ENCODE measurements around the gene DCPS. TPM values are rescaled to one million over a fixed set of nuclear protein-coding genes. Genes with fewer than 3 reads are reported as not detected.
"Not testable (repeated sequence)": the region's sequence is repeated elsewhere in the genome, so short reads cannot be mapped to it uniquely, and the experiment has no call there.

The DCPS gene
- total and polyA plus RNA-seq, 7 experiments from 2014 or later: 11.0 to 39.2 (median 17.9) TPM

- Histone ChIP-seq H3K4me3 (ENCODE audit: low read length) (no peak overlapping the region), H3K27me3 (ENCODE audit: control insufficient read depth in 2 of 2, insufficient read depth in 2 of 2, low read length in 2 of 2) (no peaks in the 10 kb centered on the region), H3K4me1 (ENCODE audit: control insufficient read depth in 2 of 2, insufficient read depth in 2 of 2, low read length in 2 of 2) (peaks cover 18 to 20% of the 10 kb centered on the region in 2 donors), H3K27ac (ENCODE audit: low read depth, low read length) (no peak overlapping the region), H3K36me3 (ENCODE audit: control insufficient read depth in 2 of 3, insufficient read depth in 3 of 3, low read length in 3 of 3) (peaks cover 0 to 36% (median 3%) of the 10 kb centered on the region in 3 experiments), H3K9me3 (ENCODE audit: control insufficient read depth in 2 of 3, low read length in 3 of 3) (no peaks in the 10 kb centered on the region)
- ATAC-seq (no peak), DNase-seq (no peak)
- no peaks in the 10 kb centered on the region for H3K27me3 Mint-ChIP-seq
- peak overlapping the region in 6 of 9 donors; percentile 11 to 60 (median 46) for H3K27ac Mint-ChIP-seq
- H3K4me3 Mint-ChIP-seq: peak overlapping the region in 3 of 10 donors; percentile 10 to 50 (median 16)
- no peaks in the 10 kb centered on the region for H3K9me3 Mint-ChIP-seq
- H3K4me1 Mint-ChIP-seq: peaks cover 28 to 70% (median 61%) of the 10 kb centered on the region in 7 donors
- intact Hi-C loops (cut with micrococcal nuclease): no loop called here
- ChIA-PET CTCF (interaction anchor here (0.9 to 1.6 kb wide), 2 partner anchors 11 to 173 kb away, joined by 3 to 5 read pairs; no protein-coding TSS in a partner anchor), POLR2A (no interaction called here)
- H3K36me3 Mint-ChIP-seq: peaks cover 4 to 28% (median 15%) of the 10 kb centered on the region in 5 donors
Observed at GRCh38 chr11:126307706-126308105, 3.8 kb downstream of the DCPS start.

GRCh38 chr11:126308271-126308671 lies 4.4 kb downstream of the DCPS start:
- CTCF ChIA-PET: interaction anchor here (1.6 kb wide), 1 partner anchor 11 kb away, joined by 5 read pairs; no protein-coding TSS in a partner anchor
- Mint-ChIP-seq H3K9me3 (no peaks in the 10 kb centered on the region), H3K27ac (peak overlapping the region in 3 of 9 donors; percentile 11 to 60 (median 28)), H3K27me3 (no peaks in the 10 kb centered on the region), H3K36me3 (peaks cover 4 to 29% (median 16%) of the 10 kb centered on the region in 5 donors), H3K4me3 (no peak overlapping the region), H3K4me1 (peaks cover 28 to 65% (median 56%) of the 10 kb centered on the region in 7 donors)
- peaks cover 0 to 36% (median 3%) of the 10 kb centered on the region in 3 experiments for H3K36me3 ChIP-seq (ENCODE audit: control insufficient read depth in 2 of 3, insufficient read depth in 3 of 3, low read length in 3 of 3)
- no peak for ATAC-seq
- H3K27me3 ChIP-seq (ENCODE audit: control insufficient read depth in 2 of 2, insufficient read depth in 2 of 2, low read length in 2 of 2): no peaks in the 10 kb centered on the region
- H3K4me3 ChIP-seq (ENCODE audit: low read length): no peak overlapping the region
- intact Hi-C loops (cut with micrococcal nuclease): no loop called here
- no peak for DNase-seq
- H3K27ac ChIP-seq (ENCODE audit: low read depth, low read length): no peak overlapping the region
- peaks cover 14 to 18% of the 10 kb centered on the region in 2 donors for H3K4me1 ChIP-seq (ENCODE audit: control insufficient read depth in 2 of 2, insufficient read depth in 2 of 2, low read length in 2 of 2)
- H3K9me3 ChIP-seq (ENCODE audit: control insufficient read depth in 2 of 3, low read length in 3 of 3): no peaks in the 10 kb centered on the region
- POLR2A ChIA-PET: no interaction called here

- Mint-ChIP-seq H3K4me1 (peaks cover 28 to 61% (median 53%) of the 10 kb centered on the region in 7 donors), H3K36me3 (peaks cover 4 to 33% (median 16%) of the 10 kb centered on the region in 5 donors), H3K4me3 (peak overlapping the region in 1 of 10 donors; percentile 59)
- H3K27me3 Mint-ChIP-seq; DNase-seq; H3K27ac ChIP-seq (ENCODE audit: low read depth, low read length); H3K27ac Mint-ChIP-seq; intact Hi-C loops (cut with micrococcal nuclease); H3K9me3 ChIP-seq (ENCODE audit: control insufficient read depth in 2 of 3, low read length in 3 of 3); ATAC-seq; H3K27me3 ChIP-seq (ENCODE audit: control insufficient read depth in 2 of 2, insufficient read depth in 2 of 2, low read length in 2 of 2); H3K4me3 ChIP-seq (ENCODE audit: low read length); H3K9me3 Mint-ChIP-seq: not testable (repeated sequence)
- ChIA-PET POLR2A (interaction anchor here (0.6 kb wide), 1 partner anchor 9 kb away, joined by 3 read pairs; no protein-coding TSS in a partner anchor), CTCF (interaction anchor here (1.6 to 3.3 kb wide), 2 partner anchors 10 to 172 kb away, joined by 5 to 21 read pairs; no protein-coding TSS in a partner anchor)
- Histone ChIP-seq H3K4me1 (ENCODE audit: control insufficient read depth in 2 of 2, insufficient read depth in 2 of 2, low read length in 2 of 2) (peaks cover 13 to 18% of the 10 kb centered on the region in 2 donors), H3K36me3 (ENCODE audit: control insufficient read depth in 2 of 3, insufficient read depth in 3 of 3, low read length in 3 of 3) (peaks cover 0 to 34% (median 3%) of the 10 kb centered on the region in 3 experiments)
Observed at GRCh38 chr11:126308771-126309170, 4.9 kb downstream of the DCPS start.

GRCh38 chr11:126310200-126310991 lies 6.5 kb downstream of the DCPS start:
- Mint-ChIP-seq H3K4me1 (peaks cover 21 to 50% (median 41%) of the 10 kb centered on the region in 7 donors), H3K9me3 (peaks cover 0 to 5% (median 0%) of the 10 kb centered on the region in 11 donors), H3K4me3 (no peak overlapping the region), H3K27ac (peak overlapping the region in 4 of 9 donors; percentile 13 to 64 (median 23)), H3K27me3 (no peaks in the 10 kb centered on the region), H3K36me3 (peaks cover 11 to 42% (median 23%) of the 10 kb centered on the region in 5 donors)
- Histone ChIP-seq H3K4me1 (ENCODE audit: control insufficient read depth in 2 of 2, insufficient read depth in 2 of 2, low read length in 2 of 2) (peaks cover 6 to 11% of the 10 kb centered on the region in 2 donors), H3K4me3 (ENCODE audit: low read length) (no peak overlapping the region), H3K9me3 (ENCODE audit: control insufficient read depth in 2 of 3, low read length in 3 of 3) (no peaks in the 10 kb centered on the region), H3K27ac (ENCODE audit: low read depth, low read length) (no peak overlapping the region), H3K36me3 (ENCODE audit: control insufficient read depth in 2 of 3, insufficient read depth in 3 of 3, low read length in 3 of 3) (peaks cover 0 to 38% (median 3%) of the 10 kb centered on the region in 3 experiments), H3K27me3 (ENCODE audit: control insufficient read depth in 2 of 2, insufficient read depth in 2 of 2, low read length in 2 of 2) (no peaks in the 10 kb centered on the region)
- ChIA-PET POLR2A (interaction anchor here (1.1 kb wide), 3 partner anchors 9 to 171 kb away, joined by 3 to 4 read pairs (median 3); no protein-coding TSS in a partner anchor), CTCF (interaction anchor here (0.7 to 3.3 kb wide), 9 partner anchors 9 to 171 kb away, joined by 3 to 21 read pairs (median 3); no protein-coding TSS in a partner anchor)
- intact Hi-C loops (cut with micrococcal nuclease): loop anchor here (1.0 to 5.0 kb wide), 5 partner anchors 82 to 682 kb away; no protein-coding TSS in a partner anchor
- peak in 7 of 9 donors; percentile 28 to 61 (median 41) for DNase-seq
- ATAC-seq: peak; percentile 80

GRCh38 chr11:126310992-126311310 lies 7.1 kb downstream of the DCPS start:
- H3K4me3 ChIP-seq (ENCODE audit: low read length): no peak overlapping the region
- no peak overlapping the region for H3K27ac ChIP-seq (ENCODE audit: low read depth, low read length)
- peak overlapping the region in 1 of 10 donors; percentile 38 for H3K4me3 Mint-ChIP-seq
- H3K9me3 ChIP-seq (ENCODE audit: control insufficient read depth in 2 of 3, low read length in 3 of 3): no peaks in the 10 kb centered on the region
- H3K9me3 Mint-ChIP-seq: peaks cover 0 to 5% (median 0%) of the 10 kb centered on the region in 11 donors
- H3K36me3 Mint-ChIP-seq: peaks cover 13 to 47% (median 22%) of the 10 kb centered on the region in 5 donors
- ATAC-seq (peak; percentile 15), DNase-seq (no peak)
- intact Hi-C loops (cut with micrococcal nuclease): loop anchor here (1.0 to 5.0 kb wide), 5 partner anchors 81 to 681 kb away; no protein-coding TSS in a partner anchor
- H3K4me1 Mint-ChIP-seq: peaks cover 16 to 45% (median 36%) of the 10 kb centered on the region in 7 donors
- POLR2A ChIA-PET: interaction anchor here (1.1 kb wide), 2 partner anchors 9 to 169 kb away, joined by 3 read pairs; no protein-coding TSS in a partner anchor
- H3K27me3 Mint-ChIP-seq: no peaks in the 10 kb centered on the region
- H3K27ac Mint-ChIP-seq: peak overlapping the region in 2 of 9 donors; percentile 13 to 18
- H3K36me3 ChIP-seq (ENCODE audit: control insufficient read depth in 2 of 3, insufficient read depth in 3 of 3, low read length in 3 of 3): peaks cover 0 to 38% (median 3%) of the 10 kb centered on the region in 3 experiments
- CTCF ChIA-PET: interaction anchor here (0.9 to 3.3 kb wide), 8 partner anchors 8 to 170 kb away, joined by 3 to 21 read pairs (median 3); no protein-coding TSS in a partner anchor
- no peaks in the 10 kb centered on the region for H3K27me3 ChIP-seq (ENCODE audit: control insufficient read depth in 2 of 2, insufficient read depth in 2 of 2, low read length in 2 of 2)
- peaks cover under 1 to 6% of the 10 kb centered on the region in 2 donors for H3K4me1 ChIP-seq (ENCODE audit: control insufficient read depth in 2 of 2, insufficient read depth in 2 of 2, low read length in 2 of 2)

Data from naive thymus-derived CD4-positive, alpha-beta T cell (primary cell).